HG03175 (cell line): ENCODE data around the gene BRPF1.

Source experiments
- ATAC-seq: cut with Tn5 transposase; IDR thresholded peaks from one replicate; pipeline ENCODE4 v1.9.1; 2021; ENCODE audit warnings: mild to moderate bottlenecking, moderate library complexity; ENCODE audit not compliant: unreplicated experiment

The BRPF1 gene

DNA sequence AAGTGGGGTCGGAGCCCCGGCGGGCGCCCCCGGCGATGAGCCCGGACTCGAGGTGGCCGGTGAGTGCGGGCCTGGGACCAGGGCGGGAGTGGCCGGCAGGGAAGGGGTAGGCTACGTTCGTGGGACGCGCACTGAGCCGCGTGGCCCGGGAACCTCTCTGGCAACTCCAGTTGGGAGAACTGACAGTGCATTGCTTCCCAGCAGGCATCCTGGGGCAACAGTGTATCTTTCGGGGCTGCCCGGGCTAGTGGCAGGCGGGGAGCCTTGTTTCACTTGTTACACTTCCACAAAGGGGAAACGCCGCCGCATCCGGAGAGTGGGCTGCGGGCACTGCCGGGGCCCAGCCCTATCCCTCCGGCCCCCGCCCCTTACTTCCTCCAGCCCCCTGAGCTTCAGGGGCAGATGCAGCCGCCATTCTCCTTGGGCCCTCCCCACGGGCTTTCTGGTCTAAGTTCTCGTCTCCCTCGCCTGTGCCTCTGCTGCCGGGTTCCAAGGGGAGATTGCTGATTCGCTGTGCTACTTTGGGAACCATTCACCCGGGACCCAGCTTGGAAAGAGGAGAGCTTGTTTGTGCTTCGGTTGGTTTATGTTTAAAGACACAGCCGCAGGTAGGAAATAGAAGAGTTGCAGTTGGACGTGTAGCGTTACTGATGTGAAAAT, 675 bp downstream of the BRPF1 start:
- no peak for ATAC-seq

GRCh38 chr3:9732740-9733115, 1.2 kb downstream of the BRPF1 start:
- no peak for ATAC-seq

- no peak for ATAC-seq
Observed at GRCh38 chr3:9736831-9737230, 5.3 kb downstream of the BRPF1 start.

DNA sequence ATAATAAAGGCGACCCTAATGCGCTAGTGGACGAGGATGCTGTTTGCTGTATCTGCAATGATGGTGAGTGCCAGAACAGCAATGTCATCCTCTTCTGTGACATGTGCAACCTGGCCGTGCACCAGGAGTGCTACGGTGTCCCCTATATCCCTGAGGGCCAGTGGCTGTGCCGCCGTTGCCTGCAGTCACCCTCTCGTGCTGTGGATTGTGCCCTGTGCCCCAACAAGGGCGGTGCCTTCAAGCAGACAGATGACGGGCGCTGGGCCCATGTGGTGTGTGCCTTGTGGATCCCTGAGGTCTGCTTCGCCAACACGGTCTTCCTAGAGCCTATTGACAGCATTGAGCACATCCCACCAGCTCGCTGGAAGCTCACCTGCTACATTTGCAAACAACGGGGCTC, 7.6 kb downstream of the BRPF1 start:
- no peak for ATAC-seq

- no peak for ATAC-seq
Observed at GRCh38 chr3:9742560-9742959, 11.0 kb downstream of the BRPF1 start.

DNA sequence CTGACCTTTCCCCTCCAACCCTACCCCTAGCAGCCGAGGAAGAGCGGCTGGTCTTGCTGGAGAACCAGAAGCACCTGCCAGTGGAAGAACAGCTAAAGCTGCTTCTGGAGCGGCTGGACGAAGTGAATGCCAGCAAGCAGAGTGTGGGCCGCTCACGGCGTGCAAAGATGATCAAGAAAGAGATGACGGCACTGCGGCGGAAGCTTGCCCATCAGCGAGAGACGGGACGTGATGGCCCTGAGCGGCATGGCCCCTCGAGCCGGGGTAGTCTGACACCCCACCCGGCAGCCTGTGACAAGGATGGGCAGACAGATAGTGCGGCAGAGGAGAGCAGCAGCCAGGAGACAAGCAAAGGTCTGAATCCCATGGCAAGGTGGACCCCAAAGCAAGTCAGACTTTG, 12.0 kb downstream of the BRPF1 start:
- ATAC-seq = no peak

DNA sequence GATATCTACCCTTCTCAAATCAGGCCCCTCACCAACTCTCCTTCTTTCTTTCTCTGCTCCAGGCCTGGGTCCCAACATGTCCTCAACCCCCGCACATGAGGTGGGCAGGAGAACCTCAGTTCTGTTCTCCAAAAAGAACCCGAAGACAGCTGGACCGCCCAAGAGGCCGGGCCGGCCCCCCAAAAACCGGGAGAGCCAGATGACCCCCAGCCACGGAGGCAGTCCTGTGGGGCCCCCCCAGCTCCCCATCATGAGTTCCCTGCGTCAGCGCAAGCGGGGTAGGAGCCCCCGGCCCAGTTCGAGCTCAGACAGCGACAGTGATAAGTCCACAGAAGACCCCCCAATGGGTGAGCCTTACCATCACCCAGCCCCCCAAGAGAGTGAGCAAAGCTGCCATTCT, 12.6 kb downstream of the BRPF1 start:
- ATAC-seq = no peak

- no peak for ATAC-seq
Observed at GRCh38 chr3:9745521-9745920, 14.0 kb downstream of the BRPF1 start.

DNA sequence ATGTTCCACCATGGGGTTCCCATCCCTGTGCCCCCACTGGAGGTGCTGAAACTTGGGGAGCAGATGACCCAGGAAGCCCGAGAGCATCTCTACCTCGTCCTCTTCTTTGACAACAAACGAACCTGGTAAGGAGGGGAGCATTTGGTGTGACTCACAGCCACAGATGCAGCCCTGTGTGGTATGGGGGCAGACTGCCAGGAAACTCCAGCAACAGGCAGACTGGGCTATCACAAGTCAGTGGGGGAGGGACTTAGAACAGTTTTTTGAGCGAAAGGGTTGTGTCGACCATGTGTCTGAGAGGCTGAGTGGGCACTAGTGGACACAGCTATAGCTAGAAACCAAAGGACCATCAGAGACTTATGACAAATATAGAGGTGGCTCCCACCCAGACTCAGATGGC, 14.8 kb downstream of the BRPF1 start:
- no peak for ATAC-seq

- ATAC-seq = no peak
Observed at GRCh38 chr3:9747267-9747666, 15.7 kb downstream of the BRPF1 start.

GRCh38 chr3:9748031-9748430, 16.5 kb downstream of the BRPF1 start:
- ATAC-seq = no peak

GRCh38 chr3:9749296-9749644, 17.7 kb downstream of the BRPF1 start:
- ATAC-seq = no peak

DNA sequence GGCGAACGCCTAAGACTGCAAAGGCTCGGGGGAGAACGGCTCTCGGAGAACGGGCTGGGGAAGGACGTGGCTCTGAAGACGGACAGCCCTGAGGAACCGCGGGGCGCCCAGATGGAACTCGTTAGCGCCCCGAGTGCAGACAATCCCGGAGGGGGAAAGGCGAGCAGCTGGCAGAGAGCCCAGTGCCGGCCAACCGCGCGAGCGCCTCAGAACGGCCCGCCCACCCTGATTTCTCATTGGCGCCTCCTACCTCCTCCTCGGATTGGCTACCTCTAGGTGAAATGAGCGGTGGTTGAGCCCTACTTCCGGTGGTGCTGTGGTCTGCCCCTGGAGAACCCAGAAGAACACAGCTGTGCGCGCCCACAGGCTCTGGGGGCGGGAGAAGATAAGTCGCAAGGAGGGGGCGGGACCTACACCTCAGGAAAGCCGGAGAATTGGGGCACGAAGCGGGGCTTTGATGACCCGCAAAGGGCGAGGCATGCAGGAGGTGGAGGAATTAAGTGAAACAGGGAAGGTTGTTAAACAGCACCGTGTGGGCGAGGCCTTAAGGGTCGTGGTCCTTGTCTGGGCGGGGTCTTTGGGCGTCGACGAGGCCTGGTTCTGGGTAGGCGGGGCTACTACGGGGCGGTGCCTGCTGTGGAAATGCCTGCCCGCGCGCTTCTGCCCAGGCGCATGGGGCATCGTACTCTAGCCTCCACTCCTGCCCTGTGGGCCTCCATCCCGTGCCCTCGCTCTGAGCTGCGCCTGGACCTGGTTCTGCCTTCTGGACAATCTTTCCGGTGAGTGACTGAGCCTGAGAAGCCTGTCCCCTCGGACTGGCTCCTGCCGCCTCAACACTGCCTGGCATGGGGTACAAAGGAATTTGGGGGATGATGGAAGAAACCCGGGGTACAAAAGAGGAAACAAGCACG, 18.4 kb downstream of the BRPF1 start, which contains the start of gene OGG1:
Gene OGG1, plus strand, starts transcription at position 308 of the 911 bp plus-strand sequence. Its CDS starts 335 bp downstream, at position 643.
- peak; percentile 93 for ATAC-seq

GRCh38 chr3:9750556-9751411, 19.2 kb downstream of the BRPF1 start:
- no peak for ATAC-seq

GRCh38 chr3:9754678-9755077, 23.1 kb downstream of the BRPF1 start:
- ATAC-seq = no peak

GRCh38 chr3:9757427-9757826, 25.9 kb downstream of the BRPF1 start:
- no peak for ATAC-seq

GRCh38 chr3:9760779-9761505, 29.4 kb downstream of the BRPF1 start:
- ATAC-seq = no peak

DNA sequence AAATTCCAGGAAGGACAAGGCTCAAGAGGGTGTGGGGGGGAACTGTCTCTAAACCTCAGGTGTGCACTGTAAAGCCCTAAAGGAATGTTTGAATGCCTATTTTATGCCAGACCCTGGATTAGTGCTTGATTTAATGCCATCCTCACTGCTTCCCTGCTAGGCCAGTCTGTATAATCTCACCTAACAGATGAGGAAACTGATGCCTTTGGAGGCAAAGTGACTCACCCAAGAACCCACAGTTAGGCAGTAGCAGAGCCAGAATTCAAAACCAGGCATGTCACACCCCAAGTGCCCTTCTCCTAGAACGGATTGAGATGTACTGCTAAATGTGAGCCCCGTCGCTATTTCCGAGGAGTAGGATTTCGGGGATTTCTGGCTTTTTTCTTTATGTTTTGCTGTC, 30.4 kb downstream of the BRPF1 start:
- no peak for ATAC-seq

- ATAC-seq = no peak
Observed at GRCh38 chr3:9762871-9763270, 31.3 kb downstream of the BRPF1 start.

DNA sequence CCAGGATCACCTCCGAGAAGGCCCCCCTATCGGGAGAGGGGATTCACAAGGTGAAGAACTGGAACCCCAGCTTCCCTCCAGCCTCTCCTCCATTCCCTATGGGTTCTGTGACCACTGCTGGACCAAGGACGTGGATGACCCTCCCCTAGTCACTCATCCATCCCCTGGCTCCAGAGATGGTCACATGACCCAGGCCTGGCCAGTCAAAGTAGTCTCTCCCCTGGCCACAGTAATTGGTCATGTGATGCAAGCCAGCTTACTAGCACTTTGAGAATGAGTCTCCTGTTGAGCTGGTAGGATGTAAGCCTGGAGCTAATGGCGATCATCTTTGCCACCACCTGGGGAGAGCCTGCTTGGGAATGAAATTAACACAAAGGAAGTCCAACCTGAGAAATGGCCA, 34.3 kb downstream of the BRPF1 start:
- ATAC-seq = no peak

DNA sequence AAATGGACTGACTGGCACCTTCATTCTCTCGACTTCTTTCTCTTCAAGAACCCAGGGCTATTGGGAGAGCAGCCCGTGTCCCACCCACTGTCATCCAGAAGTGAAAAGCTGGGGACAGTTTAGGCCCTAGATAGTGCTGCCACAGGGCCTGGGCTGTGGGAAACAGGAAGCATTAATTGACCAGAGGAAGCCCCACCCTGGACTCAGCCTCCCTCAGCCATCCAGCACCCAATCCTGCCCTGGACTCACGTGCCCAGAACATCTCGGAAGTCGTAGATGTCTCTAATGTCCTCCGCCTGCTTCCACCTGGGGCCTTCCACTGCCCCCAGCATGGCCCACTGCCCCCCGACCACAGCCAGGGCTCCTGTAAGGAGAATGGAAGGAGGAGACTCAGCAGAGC, 35.9 kb downstream of the BRPF1 start:
- no peak for ATAC-seq
